GM12865 (cell line): ENCODE data around the gene OR10A4.

Experiments
- DNase-seq: peaks from one replicate; pipeline ENCODE4 v3.0.0; 2010; ENCODE audit warnings: low read depth
- H3K4me3 ChIP-seq: 2 replicates; pipeline ENCODE4 v1.5.1; 2011; ENCODE audit warnings: mild to moderate bottlenecking, low read depth, low read length, control low read depth
- TF ChIP-seq, protein P1 (sequence below): IDR thresholded peaks from 2 replicates; pipeline ENCODE4 v1.5.1; 2011; ENCODE audit warnings: low read length, control low read depth, low read depth, inconsistent platforms; ENCODE audit not compliant: insufficient read depth; ENCODE audit errors: missing control alignments

The OR10A4 gene

DNA sequence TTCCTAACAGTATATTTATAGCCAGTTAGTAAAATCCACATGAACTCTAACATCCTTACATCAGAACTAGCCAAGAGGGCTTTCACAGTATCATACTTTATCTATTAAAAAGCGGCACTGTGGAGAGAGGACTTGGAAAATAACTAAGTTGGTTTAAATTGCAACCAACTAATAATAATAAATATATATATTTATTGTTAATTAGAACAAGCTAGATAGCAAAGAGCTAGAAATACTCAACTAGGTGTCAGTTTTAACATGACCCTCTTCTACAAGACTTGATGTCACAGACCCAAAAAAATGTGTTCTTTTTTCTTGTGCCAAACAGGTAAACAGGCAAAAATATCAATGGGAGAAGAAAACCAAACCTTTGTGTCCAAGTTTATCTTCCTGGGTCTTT lies 44.3 kb downstream of the OR10A4 start, which contains the start of gene OR2D3:
Gene OR2D3, plus strand, starts transcription at position 301 of the 400 bp plus-strand sequence. Its CDS starts 0 bp downstream, at position 301.
- DNase-seq, result no peak
- TF ChIP-seq, protein P1, sequence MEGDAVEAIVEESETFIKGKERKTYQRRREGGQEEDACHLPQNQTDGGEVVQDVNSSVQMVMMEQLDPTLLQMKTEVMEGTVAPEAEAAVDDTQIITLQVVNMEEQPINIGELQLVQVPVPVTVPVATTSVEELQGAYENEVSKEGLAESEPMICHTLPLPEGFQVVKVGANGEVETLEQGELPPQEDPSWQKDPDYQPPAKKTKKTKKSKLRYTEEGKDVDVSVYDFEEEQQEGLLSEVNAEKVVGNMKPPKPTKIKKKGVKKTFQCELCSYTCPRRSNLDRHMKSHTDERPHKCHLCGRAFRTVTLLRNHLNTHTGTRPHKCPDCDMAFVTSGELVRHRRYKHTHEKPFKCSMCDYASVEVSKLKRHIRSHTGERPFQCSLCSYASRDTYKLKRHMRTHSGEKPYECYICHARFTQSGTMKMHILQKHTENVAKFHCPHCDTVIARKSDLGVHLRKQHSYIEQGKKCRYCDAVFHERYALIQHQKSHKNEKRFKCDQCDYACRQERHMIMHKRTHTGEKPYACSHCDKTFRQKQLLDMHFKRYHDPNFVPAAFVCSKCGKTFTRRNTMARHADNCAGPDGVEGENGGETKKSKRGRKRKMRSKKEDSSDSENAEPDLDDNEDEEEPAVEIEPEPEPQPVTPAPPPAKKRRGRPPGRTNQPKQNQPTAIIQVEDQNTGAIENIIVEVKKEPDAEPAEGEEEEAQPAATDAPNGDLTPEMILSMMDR, result no peak
- no peak within 1 kb of the TSS for H3K4me3 ChIP-seq

DNA sequence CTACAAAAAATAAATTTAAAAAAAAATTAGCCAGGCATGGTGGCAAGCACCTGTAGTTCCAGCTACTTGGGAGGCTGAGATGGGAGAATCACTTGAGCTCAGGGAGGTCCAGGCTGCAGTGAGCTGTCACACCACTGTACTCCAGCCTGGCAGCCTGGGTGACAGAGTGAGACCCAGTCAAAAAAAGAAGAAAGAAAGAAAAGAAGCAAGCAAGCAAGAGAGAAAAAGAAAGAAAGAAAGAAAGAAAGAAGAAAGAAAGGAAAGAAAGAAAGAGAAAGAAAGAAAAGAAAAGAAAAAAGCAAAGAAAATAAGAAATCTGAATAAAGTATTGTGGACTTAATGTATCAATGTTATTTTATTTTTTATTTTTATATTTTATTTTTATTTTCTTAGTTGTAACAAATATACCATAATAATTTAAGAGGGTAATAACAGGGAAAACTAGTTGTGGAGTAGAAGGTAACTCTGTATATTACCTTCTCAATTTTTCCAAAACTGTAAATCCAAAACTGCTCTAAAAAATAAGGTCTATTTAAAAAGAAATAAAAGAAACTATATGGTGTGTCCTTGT lies 48.7 kb downstream of the OR10A4 start:
- no peak for DNase-seq
- TF ChIP-seq, protein P1, result no peak
- no peak overlapping the region for H3K4me3 ChIP-seq

- peak; percentile 18 for DNase-seq
- peak overlapping the region; percentile 88 for H3K4me3 ChIP-seq
- TF ChIP-seq, protein P1, result no peak
These were observed 49.3 kb downstream of the OR10A4 start for GRCh38 chr11:6925636-6926207.

GRCh38 chr11:6926208-6927029 lies 50.0 kb downstream of the OR10A4 start, which contains the start of gene ZNF215:
Gene ZNF215, plus strand, starts transcription at chr11:6926426. Its CDS starts 5,847 bp downstream, at chr11:6932273.
- H3K4me3 ChIP-seq, result peak within 1 kb of the TSS; percentile 88

DNA sequence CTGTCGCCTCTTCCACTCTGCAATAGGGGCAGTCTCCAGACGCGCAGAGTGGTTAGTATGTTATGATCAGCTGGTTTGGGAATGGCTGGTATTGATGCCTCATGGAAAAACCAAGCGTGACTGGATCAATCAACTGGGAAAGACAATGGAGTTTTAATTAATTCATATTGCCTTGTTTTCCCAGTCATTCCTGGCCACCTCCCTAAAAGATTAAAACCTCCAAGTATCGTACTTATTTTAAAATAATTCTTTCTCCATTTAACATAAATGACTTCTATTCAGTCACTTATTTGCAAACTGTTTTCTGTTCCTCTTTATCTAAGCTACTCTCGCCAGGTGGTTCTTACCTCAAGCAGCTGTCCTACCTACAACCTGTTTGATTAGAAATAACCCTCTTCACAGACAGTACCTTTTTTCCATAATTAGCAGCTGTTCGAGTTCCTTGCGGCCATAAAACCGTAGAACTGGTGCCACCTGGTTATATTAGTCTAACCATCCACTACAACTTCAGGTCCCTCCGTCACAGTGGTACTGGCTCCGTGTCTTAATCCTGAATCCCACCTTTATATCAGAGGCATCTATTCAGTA lies 50.7 kb downstream of the OR10A4 start:
- H3K4me3 ChIP-seq, result peak overlapping the region; percentile 88
- TF ChIP-seq, protein P1, result no peak
- DNase-seq, result peak; percentile 72

More at GRCh38 chr11:6926208-6927029, 50.0 kb downstream of the OR10A4 start, which contains the start of gene ZNF215:
- TF ChIP-seq, protein P1, result no peak
- peak; percentile 95 for DNase-seq
